NT2/D1 (cell line): ENCODE measurements around the gene SNCB.

Source experiments
- YY1 ChIP-seq: IDR thresholded peaks from 2 replicates; pipeline ENCODE4 v1.6.1; 2011; ENCODE audit not compliant: insufficient read length, insufficient read depth
- ZNF274 ChIP-seq: IDR thresholded peaks from 2 replicates; pipeline ENCODE4 v1.6.1; 2011; ENCODE audit warnings: mild to moderate bottlenecking, low read depth, low read length

DNA sequence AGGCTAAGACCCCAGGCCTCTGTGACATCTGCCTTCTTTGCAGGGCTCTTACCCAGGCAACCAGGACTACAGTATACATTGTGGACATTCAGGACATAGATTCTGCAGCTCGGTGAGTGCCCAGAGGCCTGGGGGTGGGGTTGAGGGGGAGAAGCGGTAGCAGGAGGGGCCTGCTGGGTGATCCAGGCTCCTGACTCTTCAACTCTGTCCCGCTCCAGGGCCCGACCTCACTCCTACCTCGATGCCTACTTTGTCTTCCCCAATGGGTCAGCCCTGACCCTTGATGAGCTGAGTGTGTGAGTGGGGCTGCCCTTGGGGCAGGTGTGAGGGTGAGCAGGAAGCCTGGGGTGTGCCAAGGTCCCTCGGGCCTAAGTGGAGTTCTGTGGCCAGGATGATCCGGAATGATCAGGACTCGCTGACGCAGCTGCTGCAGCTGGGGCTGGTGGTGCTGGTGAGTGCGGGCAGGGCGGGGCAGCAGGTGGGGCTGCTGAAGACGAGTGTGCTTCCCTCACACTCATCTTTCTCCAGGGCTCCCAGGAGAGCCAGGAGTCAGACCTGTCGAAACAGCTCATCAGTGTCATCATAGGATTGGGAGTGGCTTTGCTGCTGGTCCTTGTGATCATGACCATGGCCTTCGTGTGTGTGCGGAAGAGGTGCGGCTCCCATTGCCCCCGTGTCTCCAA, 40.2 kb downstream of the SNCB start:
- TF ChIP-seq ZNF274: no peak
- no peak for TF ChIP-seq YY1
